PC-3 (cell line): ENCODE measurements around the gene KLHDC8A.

ENCODE experiments used
- EZH2 ChIP-seq: fragments of 300-600 bp; sonication (generic); IDR thresholded peaks from one replicate; pipeline ENCODE4 v1.6.1; 2017; ENCODE audit warnings: antibody characterized with exemption, mild to moderate bottlenecking, low read length; ENCODE audit not compliant: unreplicated experiment
- EZH2phosphoT487 ChIP-seq: fragments of 300-600 bp; sonication (generic); IDR thresholded peaks from 2 replicates; pipeline ENCODE4 v1.6.1; 2018; ENCODE audit warnings: mild to moderate bottlenecking, antibody characterized with exemption, low read length, borderline replicate concordance
- TF ChIP-seq, protein P1 (sequence below): fragments of 300-600 bp; sonication (generic); conservative IDR thresholded peaks from 2 replicates; pipeline ENCODE4 v1.5.1; 2017; ENCODE audit warnings: antibody characterized with exemption, low read depth, mild to moderate bottlenecking, low read length

- no peak for TF ChIP-seq EZH2
- TF ChIP-seq, protein P1, sequence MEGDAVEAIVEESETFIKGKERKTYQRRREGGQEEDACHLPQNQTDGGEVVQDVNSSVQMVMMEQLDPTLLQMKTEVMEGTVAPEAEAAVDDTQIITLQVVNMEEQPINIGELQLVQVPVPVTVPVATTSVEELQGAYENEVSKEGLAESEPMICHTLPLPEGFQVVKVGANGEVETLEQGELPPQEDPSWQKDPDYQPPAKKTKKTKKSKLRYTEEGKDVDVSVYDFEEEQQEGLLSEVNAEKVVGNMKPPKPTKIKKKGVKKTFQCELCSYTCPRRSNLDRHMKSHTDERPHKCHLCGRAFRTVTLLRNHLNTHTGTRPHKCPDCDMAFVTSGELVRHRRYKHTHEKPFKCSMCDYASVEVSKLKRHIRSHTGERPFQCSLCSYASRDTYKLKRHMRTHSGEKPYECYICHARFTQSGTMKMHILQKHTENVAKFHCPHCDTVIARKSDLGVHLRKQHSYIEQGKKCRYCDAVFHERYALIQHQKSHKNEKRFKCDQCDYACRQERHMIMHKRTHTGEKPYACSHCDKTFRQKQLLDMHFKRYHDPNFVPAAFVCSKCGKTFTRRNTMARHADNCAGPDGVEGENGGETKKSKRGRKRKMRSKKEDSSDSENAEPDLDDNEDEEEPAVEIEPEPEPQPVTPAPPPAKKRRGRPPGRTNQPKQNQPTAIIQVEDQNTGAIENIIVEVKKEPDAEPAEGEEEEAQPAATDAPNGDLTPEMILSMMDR: no peak
- TF ChIP-seq EZH2phosphoT487: no peak
Observed at GRCh38 chr1:205398586-205398985, 41.9 kb upstream of the KLHDC8A start.
